Lung (tissue), 16 donors: ENCODE results near the gene EHMT1. TPM values are rescaled to one million over a fixed set of nuclear protein-coding genes. Genes with fewer than 3 reads are reported as not detected.

Experiments used
- ATAC-seq: fragments of 200-7000 bp; cut with Tn5 transposase; one replicate; pipeline ENCODE4 v1.9.1; 2020; ENCODE audit warnings: moderate number of reproducible peaks; ENCODE audit not compliant: insufficient read depth, low FRiP score
- DNase-seq, 3 donors: peaks; one replicate each; pipeline ENCODE4 v3.0.0-alpha.2; 2013 to 2017
- H3K27ac ChIP-seq, 2 donors: one replicate each; pipeline ENCODE4 v1.5.1; 2013; ENCODE audit warnings: mild to moderate bottlenecking in 2 of 2, moderate library complexity in 2 of 2, control low read depth in 1 of 2, inconsistent platforms in 1 of 2, low read depth in 1 of 2, low read length in 1 of 2
- H3K27me3 ChIP-seq, 3 donors: one replicate each; pipeline ENCODE4 v1.5.1; 2013; ENCODE audit warnings: low read length in 2 of 3; ENCODE audit not compliant: control insufficient read depth in 3 of 3, insufficient read depth in 3 of 3
- H3K36me3 ChIP-seq, 4 donors: one replicate each; pipeline ENCODE4 v1.5.1; 2013; ENCODE audit warnings: low read length in 4 of 4, mild to moderate bottlenecking in 1 of 4, moderate library complexity in 1 of 4; ENCODE audit not compliant: control insufficient read depth in 4 of 4, insufficient read depth in 4 of 4
- H3K4me1 ChIP-seq, 5 donors: one replicate each; pipeline ENCODE4 v1.5.1; 2013; ENCODE audit warnings: low read length in 5 of 5, mild to moderate bottlenecking in 2 of 5, moderate library complexity in 1 of 5; ENCODE audit not compliant: control insufficient read depth in 5 of 5, insufficient read depth in 5 of 5
- H3K4me3 ChIP-seq: one replicate; pipeline ENCODE4 v1.5.1; 2013; ENCODE audit warnings: mild to moderate bottlenecking, control low read depth, moderate library complexity
- H3K9ac ChIP-seq, 2 donors: one replicate each; pipeline ENCODE4 v1.5.1; 2013; ENCODE audit warnings: low read length in 2 of 2, control low read depth in 1 of 2; ENCODE audit not compliant: insufficient read depth in 1 of 2
- H3K9me3 ChIP-seq, 4 donors: one replicate each; pipeline ENCODE4 v1.5.1; 2013; ENCODE audit warnings: low read length in 3 of 4, mild to moderate bottlenecking in 1 of 4, moderate library complexity in 1 of 4; ENCODE audit not compliant: control insufficient read depth in 4 of 4, insufficient read depth in 3 of 4
- WGBS, 2 donors: extraction: QIAGEN DNeasy Blood & Tissue Kit; methylation state at CpG; one replicate each; pipeline ENCODE4 v1.1.7; 2013; 5-methylcytosine and 5-hydroxymethylcytosine counted together
- long read RNA-seq, 5 donors: transcript quantifications; one replicate each; lab custom pipeline, GENCODE V29; 2026
- polyA plus RNA-seq, 2 donors: library from polyadenylated mRNA; stranded (reverse); fragments of 200-250 nt; gene quantifications; one replicate each; pipeline ENCODE4 v1.2.1, GENCODE V29; 2013
- total RNA-seq, 2 donors: library from RNA; depleted of rRNA in 1 of 2; stranded (reverse); fragments of >200 nt in 1 of 2; gene quantifications; one replicate each; pipeline ENCODE4 v1.2.1, GENCODE V29; 2014 to 2021
- TF ChIP-seq, protein P1 (sequence below): IDR thresholded peaks from 2 replicates; pipeline ENCODE4 v1.5.1; 2012; ENCODE audit warnings: mild to moderate bottlenecking; ENCODE audit errors: control extremely low read depth, extremely low read depth
- donor health status: control.
- donor health status: control.
- donor health status: Bipolar disorder and iron deficiency.
- donor health status: healthy.
- donor health status: DM: yes; HTN: yes; CAD: no.

Gene EHMT1
- total RNA-seq (10 to 100 TPM; 76.4 to 91.5 TPM), polyA plus RNA-seq (10 to 100 TPM; 32.2 to 39.9 TPM)
- long read RNA-seq, donor 1, full-length matches to known transcripts = 3 of 3 reads
- long read RNA-seq, donor 1, partial matches to known transcripts = 0 of 3 reads
- long read RNA-seq, donor 1, other reads (novel, unspliced or antisense) = 0 of 3 reads
- long read RNA-seq, donor 2 = 0 reads
- long read RNA-seq, donor 3, full-length matches to known transcripts = 1 of 1 reads
- long read RNA-seq, donor 3, partial matches to known transcripts = 0 of 1 reads
- long read RNA-seq, donor 3, other reads (novel, unspliced or antisense) = 0 of 1 reads
- long read RNA-seq, donor 4, partial matches to known transcripts = 0 of 1 reads
- long read RNA-seq, donor 4, other reads (novel, unspliced or antisense) = 0 of 1 reads
- long read RNA-seq, donor 5, full-length matches to known transcripts = 4 of 10 reads
- long read RNA-seq, donor 5, partial matches to known transcripts = 6 of 10 reads
- long read RNA-seq, donor 5, other reads (novel, unspliced or antisense) = 0 of 10 reads

- DNase-seq = peak; percentile 91 to 93 (median 92)
- H3K9ac ChIP-seq = peak within 1 kb of the TSS; percentile 82 to 89
- H3K27ac ChIP-seq = peak within 1 kb of the TSS; percentile 88 to 93
- peaks cover 8 to 25% (median 16%) of the 10 kb centered on the region in 5 donors for H3K4me1 ChIP-seq
- peaks cover 0 to 27% (median 6%) of the 10 kb centered on the region in 4 donors for H3K36me3 ChIP-seq
- peak; percentile 78 for ATAC-seq
- WGBS, 2 donors = 1% methylated on average over 88 to 94 of the region's 94 CpGs
- H3K4me3 ChIP-seq = peak within 1 kb of the TSS; percentile 86
- TF ChIP-seq, protein P1, sequence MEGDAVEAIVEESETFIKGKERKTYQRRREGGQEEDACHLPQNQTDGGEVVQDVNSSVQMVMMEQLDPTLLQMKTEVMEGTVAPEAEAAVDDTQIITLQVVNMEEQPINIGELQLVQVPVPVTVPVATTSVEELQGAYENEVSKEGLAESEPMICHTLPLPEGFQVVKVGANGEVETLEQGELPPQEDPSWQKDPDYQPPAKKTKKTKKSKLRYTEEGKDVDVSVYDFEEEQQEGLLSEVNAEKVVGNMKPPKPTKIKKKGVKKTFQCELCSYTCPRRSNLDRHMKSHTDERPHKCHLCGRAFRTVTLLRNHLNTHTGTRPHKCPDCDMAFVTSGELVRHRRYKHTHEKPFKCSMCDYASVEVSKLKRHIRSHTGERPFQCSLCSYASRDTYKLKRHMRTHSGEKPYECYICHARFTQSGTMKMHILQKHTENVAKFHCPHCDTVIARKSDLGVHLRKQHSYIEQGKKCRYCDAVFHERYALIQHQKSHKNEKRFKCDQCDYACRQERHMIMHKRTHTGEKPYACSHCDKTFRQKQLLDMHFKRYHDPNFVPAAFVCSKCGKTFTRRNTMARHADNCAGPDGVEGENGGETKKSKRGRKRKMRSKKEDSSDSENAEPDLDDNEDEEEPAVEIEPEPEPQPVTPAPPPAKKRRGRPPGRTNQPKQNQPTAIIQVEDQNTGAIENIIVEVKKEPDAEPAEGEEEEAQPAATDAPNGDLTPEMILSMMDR = no peak
- H3K9me3 ChIP-seq = no peaks in the 10 kb centered on the region
- H3K27me3 ChIP-seq = no peaks in the 10 kb centered on the region
Observed at GRCh38 chr9:137618105-137619067, at the start of gene EHMT1. TSS of gene EHMT1 (plus strand) at chr9:137619005. CDS start at chr9:137619029, 24 bp downstream.

- TF ChIP-seq, protein P1 = no peak
- ATAC-seq = no peak
- Histone ChIP-seq H3K27ac (no peak overlapping the region), H3K4me1 (no peaks in the 10 kb centered on the region), H3K9me3 (peaks cover 0 to 2% (median 0%) of the 10 kb centered on the region in 4 donors), H3K36me3 (peaks cover 6 to 25% (median 22%) of the 10 kb centered on the region in 4 donors), H3K4me3 (no peak overlapping the region), H3K27me3 (no peaks in the 10 kb centered on the region), H3K9ac (no peak overlapping the region)
- DNase-seq = no peak
- WGBS, 2 donors = 98 to 99% methylated on average over 5 of the region's 5 CpGs
Observed at GRCh38 chr9:137569609-137570203, 49.1 kb upstream of the EHMT1 start.

GRCh38 chr9:137570566-137570965, 48.2 kb upstream of the EHMT1 start:
- Histone ChIP-seq H3K36me3 (peaks cover 4 to 29% (median 24%) of the 10 kb centered on the region in 4 donors), H3K4me3 (no peak overlapping the region), H3K9ac (no peak overlapping the region), H3K27me3 (no peaks in the 10 kb centered on the region), H3K9me3 (peaks cover 0 to 2% (median 0%) of the 10 kb centered on the region in 4 donors), H3K4me1 (no peaks in the 10 kb centered on the region), H3K27ac (no peak overlapping the region)
- WGBS, 2 donors = 96 to 97% methylated on average over 3 of the region's 3 CpGs
- DNase-seq (no peak), ATAC-seq (no peak)
- TF ChIP-seq, protein P1 = no peak
